MM.1S (cell line): Measurements from ENCODE around the gene SLC22A17.

ENCODE experiments used
- EZH2 ChIP-seq: fragments of 300-600 bp; sonication (generic); optimal IDR thresholded peaks from 2 replicates; pipeline ENCODE3; 2017; ENCODE audit warnings: low read depth, mild to moderate bottlenecking, antibody characterized with exemption, low read length, mixed read lengths
- TF ChIP-seq, protein P1 (sequence below): fragments of 300-600 bp; sonication (generic); IDR thresholded peaks from 2 replicates; pipeline ENCODE4 v1.5.1; 2016; ENCODE audit warnings: antibody characterized with exemption, low read length, mixed read lengths

DNA sequence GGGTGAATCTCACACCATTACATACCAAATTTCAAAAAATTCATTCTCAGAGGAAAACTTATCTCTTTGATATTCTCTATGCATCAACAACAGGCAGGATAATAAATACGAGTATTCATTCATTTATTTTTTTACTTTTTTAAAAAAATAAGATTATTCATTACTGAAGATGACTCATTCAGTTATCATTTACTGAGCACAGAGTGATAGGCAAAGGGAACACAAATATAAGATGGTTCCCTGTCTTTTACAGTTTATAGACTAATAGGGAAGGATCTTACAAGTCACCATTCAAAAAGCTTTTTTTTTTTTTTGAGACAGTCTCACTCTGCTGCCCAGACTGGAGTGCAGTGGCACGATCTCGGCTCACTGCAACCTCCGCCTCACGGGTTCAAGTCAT lies 36.4 kb downstream of the SLC22A17 start:
- TF ChIP-seq EZH2: no peak
- TF ChIP-seq, protein P1, sequence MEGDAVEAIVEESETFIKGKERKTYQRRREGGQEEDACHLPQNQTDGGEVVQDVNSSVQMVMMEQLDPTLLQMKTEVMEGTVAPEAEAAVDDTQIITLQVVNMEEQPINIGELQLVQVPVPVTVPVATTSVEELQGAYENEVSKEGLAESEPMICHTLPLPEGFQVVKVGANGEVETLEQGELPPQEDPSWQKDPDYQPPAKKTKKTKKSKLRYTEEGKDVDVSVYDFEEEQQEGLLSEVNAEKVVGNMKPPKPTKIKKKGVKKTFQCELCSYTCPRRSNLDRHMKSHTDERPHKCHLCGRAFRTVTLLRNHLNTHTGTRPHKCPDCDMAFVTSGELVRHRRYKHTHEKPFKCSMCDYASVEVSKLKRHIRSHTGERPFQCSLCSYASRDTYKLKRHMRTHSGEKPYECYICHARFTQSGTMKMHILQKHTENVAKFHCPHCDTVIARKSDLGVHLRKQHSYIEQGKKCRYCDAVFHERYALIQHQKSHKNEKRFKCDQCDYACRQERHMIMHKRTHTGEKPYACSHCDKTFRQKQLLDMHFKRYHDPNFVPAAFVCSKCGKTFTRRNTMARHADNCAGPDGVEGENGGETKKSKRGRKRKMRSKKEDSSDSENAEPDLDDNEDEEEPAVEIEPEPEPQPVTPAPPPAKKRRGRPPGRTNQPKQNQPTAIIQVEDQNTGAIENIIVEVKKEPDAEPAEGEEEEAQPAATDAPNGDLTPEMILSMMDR: no peak
